ENCODE measurements around the gene PDCL2.
A peak's percentile ranks its signal among the peaks of the same experiment; 100 is the strongest.

PDCL2 gene

DNA sequence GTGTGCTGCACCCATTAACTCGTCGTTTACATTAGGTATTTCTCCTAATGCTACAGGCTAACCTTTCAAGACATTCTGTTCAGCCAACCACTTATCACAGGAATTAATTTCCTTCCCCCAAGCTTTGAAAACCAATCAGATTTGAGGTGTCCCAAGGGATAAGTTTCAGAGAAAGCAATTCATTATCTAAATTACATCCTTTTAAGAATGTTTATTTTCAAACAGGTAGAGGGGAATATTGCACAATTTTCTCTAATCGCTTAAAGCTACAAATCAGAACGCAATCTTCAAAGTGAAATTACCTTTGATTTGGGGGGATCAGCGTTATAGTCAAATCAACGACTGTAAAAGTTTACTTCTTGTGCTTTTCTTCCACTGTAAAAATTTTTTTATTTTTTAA is 46.9 kb downstream of the PDCL2 start:
- peak; percentile 21 for DNase-seq (ENCODE audit: low read depth)
- peak overlapping the region; percentile 75 for H3K4me3 ChIP-seq (ENCODE audit: control insufficient read depth, low read depth, low read length)
- no peak for TF ChIP-seq CTCF (conservative IDR thresholded peaks at IDR 0.05; ENCODE audit: control insufficient read depth, insufficient read depth, low read depth, low read length)

- TF ChIP-seq CTCF (conservative IDR thresholded peaks at IDR 0.05; ENCODE audit: control insufficient read depth, insufficient read depth, low read depth, low read length) = no peak
- peak; percentile 43 for DNase-seq (ENCODE audit: low read depth)
- H3K4me3 ChIP-seq (ENCODE audit: control insufficient read depth, low read depth, low read length) = no peak overlapping the region
These were observed 48.2 kb downstream of the PDCL2 start for GRCh38 chr4:55543858-55544257.

GRCh38 chr4:55540271-55540670 is 51.8 kb downstream of the PDCL2 start:
- no peak for DNase-seq (ENCODE audit: low read depth)
- TF ChIP-seq CTCF (conservative IDR thresholded peaks at IDR 0.05; ENCODE audit: control insufficient read depth, insufficient read depth, low read depth, low read length) = no peak
- no peak overlapping the region for H3K4me3 ChIP-seq (ENCODE audit: control insufficient read depth, low read depth, low read length)

DNA sequence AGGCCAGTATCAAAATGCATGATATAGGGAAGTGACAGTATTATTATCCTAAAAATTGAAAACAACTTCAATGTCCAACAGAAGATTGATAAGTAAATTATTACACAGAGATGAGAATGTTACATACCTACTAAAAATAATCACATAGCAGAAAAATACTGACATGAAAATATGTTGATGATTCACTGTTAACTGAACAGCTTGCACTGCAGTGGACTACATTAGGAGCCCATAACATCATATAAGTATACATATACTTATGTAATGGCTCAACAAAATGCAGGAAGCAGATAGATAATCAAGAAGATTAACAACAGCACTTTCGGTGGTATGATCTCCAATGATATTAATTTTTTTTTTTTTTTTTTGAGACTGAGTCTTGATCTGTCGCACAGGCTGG is 52.4 kb downstream of the PDCL2 start:
- TF ChIP-seq CTCF (conservative IDR thresholded peaks at IDR 0.05; ENCODE audit: control insufficient read depth, insufficient read depth, low read depth, low read length) = no peak
- H3K4me3 ChIP-seq (ENCODE audit: control insufficient read depth, low read depth, low read length) = no peak overlapping the region
- no peak for DNase-seq (ENCODE audit: low read depth)

DNA sequence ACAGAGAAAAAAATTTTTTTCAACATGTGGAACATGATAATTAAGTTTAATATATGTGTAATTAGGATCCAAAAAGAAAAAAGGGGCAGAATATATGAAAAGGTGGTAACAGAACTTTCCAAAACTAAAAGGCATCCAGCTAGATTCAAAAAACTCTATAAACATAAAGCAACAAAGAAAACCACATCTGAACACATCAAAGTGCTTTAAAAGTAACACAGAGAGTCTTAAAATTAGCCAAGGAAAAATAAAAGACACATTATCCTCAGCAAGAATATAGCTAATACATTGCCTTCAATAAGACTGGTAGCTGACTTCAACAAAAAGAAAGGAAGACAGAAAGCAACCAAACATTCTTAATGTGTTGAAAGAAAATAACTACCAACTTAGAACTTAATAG is 53.5 kb downstream of the PDCL2 start:
- no peak overlapping the region for H3K4me3 ChIP-seq (ENCODE audit: control insufficient read depth, low read depth, low read length)
- TF ChIP-seq CTCF (conservative IDR thresholded peaks at IDR 0.05; ENCODE audit: control insufficient read depth, insufficient read depth, low read depth, low read length) = no peak
- no peak for DNase-seq (ENCODE audit: low read depth)

- no peak for DNase-seq (ENCODE audit: low read depth)
- no peak for TF ChIP-seq CTCF (conservative IDR thresholded peaks at IDR 0.05; ENCODE audit: control insufficient read depth, insufficient read depth, low read depth, low read length)
These were observed 57.7 kb downstream of the PDCL2 start for GRCh38 chr4:55534306-55534705.

DNA sequence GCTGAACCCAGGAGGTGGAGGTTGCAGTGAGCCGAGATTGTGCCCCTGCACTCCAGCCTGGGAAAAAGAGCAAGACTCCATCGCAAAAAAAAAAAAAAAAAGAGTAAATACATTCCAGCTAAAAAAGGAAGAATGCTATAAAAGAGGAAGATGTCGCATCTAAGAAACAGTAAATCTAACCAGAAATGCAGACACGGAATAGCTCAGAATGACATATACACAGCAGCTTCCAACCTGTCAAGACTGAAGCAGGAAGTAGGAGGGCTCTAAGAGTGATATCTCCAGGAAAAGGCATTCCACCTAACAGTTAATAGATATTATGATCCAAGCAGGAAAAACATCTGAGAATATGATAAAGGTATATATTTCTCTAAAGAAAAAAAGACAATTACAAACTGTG is 61.4 kb downstream of the PDCL2 start:
- no peak for DNase-seq (ENCODE audit: low read depth)
- no peak overlapping the region for H3K4me3 ChIP-seq (ENCODE audit: control insufficient read depth, low read depth, low read length)
- no peak for TF ChIP-seq CTCF (conservative IDR thresholded peaks at IDR 0.05; ENCODE audit: control insufficient read depth, insufficient read depth, low read depth, low read length)

More at GRCh38 chr4:55534306-55534705, 57.7 kb downstream of the PDCL2 start:
- H3K4me3 ChIP-seq (ENCODE audit: control insufficient read depth, low read depth, low read length) = no peak overlapping the region
